HEK293T (cell line): ENCODE data around the gene HS3ST3A1.

Experiments
- ARNT ChIP-seq: fragments of 450-650 bp; IDR thresholded peaks from 2 replicates; pipeline ENCODE4 v1.6.1; 2017; ENCODE audit warnings: mild to moderate bottlenecking
- BHLHE40 ChIP-seq: fragments of 450-650 bp; IDR thresholded peaks from 2 replicates; pipeline ENCODE4 v1.6.1; 2016; ENCODE audit warnings: mild to moderate bottlenecking, moderate library complexity, borderline replicate concordance
- FOXM1 ChIP-seq: fragments of 450-650 bp; IDR thresholded peaks from 2 replicates; pipeline ENCODE4 v1.6.1; 2017; ENCODE audit warnings: mild to moderate bottlenecking, borderline replicate concordance
- NFRKB ChIP-seq: fragments of 450-650 bp; IDR thresholded peaks from 2 replicates; pipeline ENCODE4 v1.6.1; 2016; ENCODE audit warnings: mild to moderate bottlenecking, moderate library complexity
- SUZ12 ChIP-seq: fragments of 450-650 bp; IDR thresholded peaks from 2 replicates; pipeline ENCODE4 v1.6.1; 2016; ENCODE audit warnings: mild to moderate bottlenecking
- TARDBP ChIP-seq: fragments of 450-650 bp; IDR thresholded peaks from 2 replicates; pipeline ENCODE4 v1.6.1; 2016

GRCh38 chr17:13485327-13485726, 116.4 kb downstream of the HS3ST3A1 start:
- no peak for TF ChIP-seq BHLHE40
- no peak for TF ChIP-seq ARNT
- TF ChIP-seq SUZ12 = no peak
- no peak for TF ChIP-seq FOXM1
- no peak for TF ChIP-seq NFRKB
- no peak for TF ChIP-seq TARDBP
